Measurements from ENCODE around the gene EML4. TPM values are rescaled to one million over a fixed set of nuclear protein-coding genes. Genes with fewer than 3 reads are reported as not detected.

The EML4 gene
- total RNA-seq, 1 donor from 2014 or later: 109 TPM

DNA sequence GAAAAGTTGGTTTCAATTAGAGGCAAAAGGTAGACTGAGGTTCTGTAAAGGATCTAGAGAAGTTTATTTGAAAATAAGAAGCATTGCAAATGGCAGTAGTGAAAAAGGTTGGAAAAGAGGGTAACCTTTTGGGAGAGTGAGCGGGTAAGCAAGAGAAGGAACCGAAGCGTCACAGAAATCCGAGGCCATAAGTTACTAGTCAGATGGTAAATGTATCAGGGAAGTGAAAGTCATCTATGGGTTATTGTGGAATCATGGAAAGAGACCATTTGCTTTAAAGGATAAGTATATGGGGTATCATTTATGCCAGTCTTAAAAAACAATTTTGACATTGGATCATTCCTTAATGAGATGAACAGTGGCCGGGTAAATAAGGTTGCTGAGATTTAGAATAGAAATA lies 30.5 kb downstream of the EML4 start:
- TF ChIP-seq, protein P1, sequence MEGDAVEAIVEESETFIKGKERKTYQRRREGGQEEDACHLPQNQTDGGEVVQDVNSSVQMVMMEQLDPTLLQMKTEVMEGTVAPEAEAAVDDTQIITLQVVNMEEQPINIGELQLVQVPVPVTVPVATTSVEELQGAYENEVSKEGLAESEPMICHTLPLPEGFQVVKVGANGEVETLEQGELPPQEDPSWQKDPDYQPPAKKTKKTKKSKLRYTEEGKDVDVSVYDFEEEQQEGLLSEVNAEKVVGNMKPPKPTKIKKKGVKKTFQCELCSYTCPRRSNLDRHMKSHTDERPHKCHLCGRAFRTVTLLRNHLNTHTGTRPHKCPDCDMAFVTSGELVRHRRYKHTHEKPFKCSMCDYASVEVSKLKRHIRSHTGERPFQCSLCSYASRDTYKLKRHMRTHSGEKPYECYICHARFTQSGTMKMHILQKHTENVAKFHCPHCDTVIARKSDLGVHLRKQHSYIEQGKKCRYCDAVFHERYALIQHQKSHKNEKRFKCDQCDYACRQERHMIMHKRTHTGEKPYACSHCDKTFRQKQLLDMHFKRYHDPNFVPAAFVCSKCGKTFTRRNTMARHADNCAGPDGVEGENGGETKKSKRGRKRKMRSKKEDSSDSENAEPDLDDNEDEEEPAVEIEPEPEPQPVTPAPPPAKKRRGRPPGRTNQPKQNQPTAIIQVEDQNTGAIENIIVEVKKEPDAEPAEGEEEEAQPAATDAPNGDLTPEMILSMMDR (IDR thresholded peaks at IDR 0.05): no peak
- H3K36me3 ChIP-seq: no peaks in the 10 kb centered on the region
- H3K27ac ChIP-seq: no peak overlapping the region
- peaks cover 41% of the 10 kb centered on the region for H3K4me1 ChIP-seq
- intact Hi-C loops (cut with DNase I): no loop called here
- no peaks in the 10 kb centered on the region for H3K27me3 ChIP-seq (ENCODE audit: low read depth)
- H3K4me3 ChIP-seq: no peak overlapping the region
- DNase-seq: no peak
- no peaks in the 10 kb centered on the region for H3K9me3 ChIP-seq
- ATAC-seq: no peak

DNA sequence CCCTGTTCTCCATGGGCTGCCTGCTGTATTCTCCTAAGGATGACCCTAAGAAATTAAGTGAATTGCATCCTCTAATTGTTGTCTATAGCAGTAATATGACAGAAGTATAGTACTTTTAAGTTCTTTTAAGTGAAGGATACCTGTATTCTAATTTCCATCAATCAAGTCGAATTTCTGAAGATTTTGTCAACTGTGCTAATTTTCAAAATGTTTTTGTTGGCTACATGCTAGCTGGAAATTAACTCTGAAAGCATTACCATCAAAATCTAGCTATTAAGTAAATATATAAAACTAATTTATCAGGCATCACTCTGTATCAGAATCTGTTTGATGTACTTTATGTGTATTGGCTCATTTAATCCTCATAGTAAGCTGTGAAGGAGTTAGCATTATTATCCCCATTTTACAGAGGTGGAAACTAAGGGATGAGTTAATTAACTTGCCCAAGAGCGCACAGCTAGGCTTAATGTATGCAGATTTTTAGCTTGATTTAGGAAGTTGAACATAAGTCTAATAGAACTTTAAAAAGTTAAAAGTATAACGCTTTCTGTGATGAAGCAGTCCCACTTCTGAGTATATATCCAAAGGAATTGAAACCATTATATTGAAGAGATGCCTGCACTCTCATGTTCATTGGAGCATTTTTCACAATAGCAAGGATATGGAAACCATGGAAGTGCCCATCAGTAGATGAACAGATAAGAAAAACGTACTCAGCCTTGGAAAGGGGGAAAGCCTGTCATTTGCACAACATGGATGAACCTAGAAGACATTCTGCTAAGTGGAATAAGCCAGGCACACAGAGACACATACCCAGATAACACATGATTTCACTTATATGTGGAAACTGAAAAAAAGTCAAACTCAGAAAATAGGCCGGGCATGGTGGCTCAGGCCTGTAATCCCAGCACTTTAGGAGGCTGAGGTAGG lies 32.0 kb downstream of the EML4 start:
- intact Hi-C loops (cut with DNase I): no loop called here
- DNase-seq (no peak), ATAC-seq (no peak)
- H3K4me3 ChIP-seq: no peak overlapping the region
- H3K27ac ChIP-seq: peak overlapping the region; percentile 9
- H3K27me3 ChIP-seq (ENCODE audit: low read depth): no peaks in the 10 kb centered on the region
- TF ChIP-seq, protein P1 (IDR thresholded peaks at IDR 0.05): no peak
- H3K9me3 ChIP-seq: no peaks in the 10 kb centered on the region
- no peaks in the 10 kb centered on the region for H3K36me3 ChIP-seq
- H3K4me1 ChIP-seq: peaks cover 27% of the 10 kb centered on the region

DNA sequence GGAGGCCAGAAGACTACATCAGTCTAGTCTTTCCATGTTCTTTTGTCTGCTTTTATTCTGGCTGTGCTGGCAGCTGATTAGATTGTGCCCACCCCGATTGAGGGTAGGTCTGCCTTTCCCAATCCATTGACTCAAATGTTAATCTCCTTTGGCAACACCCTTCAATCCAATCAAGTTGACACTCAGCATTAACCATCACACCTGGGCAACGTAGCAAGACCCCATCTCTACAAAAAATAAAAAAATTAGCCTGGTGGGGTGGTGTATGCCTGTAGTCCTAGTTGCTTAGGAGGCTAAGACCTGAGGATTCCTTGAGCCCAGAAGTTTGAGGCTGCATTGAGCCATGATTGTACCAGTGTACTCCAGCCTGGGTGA lies 33.5 kb downstream of the EML4 start:
- no peak overlapping the region for H3K27ac ChIP-seq
- no peak overlapping the region for H3K4me3 ChIP-seq
- H3K4me1 ChIP-seq: peaks cover 16% of the 10 kb centered on the region
- H3K36me3 ChIP-seq: no peaks in the 10 kb centered on the region
- intact Hi-C loops (cut with DNase I): no loop called here
- no peaks in the 10 kb centered on the region for H3K9me3 ChIP-seq
- ATAC-seq (no peak), DNase-seq (no peak)
- H3K27me3 ChIP-seq (ENCODE audit: low read depth): no peaks in the 10 kb centered on the region
- TF ChIP-seq, protein P1 (IDR thresholded peaks at IDR 0.05): no peak

DNA sequence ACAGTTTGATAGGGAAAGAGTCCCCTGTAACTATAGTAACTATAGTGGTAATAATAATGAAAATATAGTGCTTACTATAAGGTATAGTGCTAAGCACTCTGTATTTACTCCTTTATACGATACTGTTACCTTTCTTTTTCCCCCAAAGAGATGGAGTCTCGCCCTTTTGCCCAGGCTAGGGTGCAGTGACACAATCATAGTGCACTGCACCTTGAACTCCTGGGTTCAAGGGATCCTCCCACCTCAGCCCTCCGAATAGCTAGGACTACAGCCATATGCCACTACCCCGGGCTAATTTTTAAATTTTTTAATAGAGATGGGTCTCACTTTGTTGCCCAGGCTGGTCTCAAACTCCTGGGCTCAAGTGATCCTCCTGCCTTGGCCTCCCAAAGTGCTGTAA lies 34.6 kb downstream of the EML4 start:
- intact Hi-C loops (cut with DNase I): no loop called here

DNA sequence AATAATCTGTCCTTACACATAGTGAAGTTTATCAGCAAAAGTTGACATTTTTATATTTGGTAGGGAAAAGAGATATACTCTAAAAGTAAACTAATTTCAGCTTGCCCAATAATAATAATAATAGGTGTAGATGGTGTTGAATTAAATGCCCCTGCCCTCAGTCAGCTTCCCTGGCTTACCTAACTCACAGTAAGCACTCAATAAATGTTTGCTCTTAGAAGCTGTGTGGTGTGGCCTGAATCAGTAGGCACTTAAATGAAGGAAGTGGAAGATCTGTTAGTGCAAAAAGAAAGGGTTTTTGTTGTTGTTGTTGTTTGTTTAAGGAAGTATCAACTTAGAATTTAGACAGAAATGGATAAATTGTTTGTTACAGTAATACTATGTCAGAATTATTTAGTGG lies 36.2 kb downstream of the EML4 start:
- no peak for ATAC-seq
- TF ChIP-seq, protein P1 (IDR thresholded peaks at IDR 0.05): no peak

More for the DNA sequence above, 34.6 kb downstream of the EML4 start:
- Histone ChIP-seq H3K36me3 (no peaks in the 10 kb centered on the region), H3K27me3 (ENCODE audit: low read depth) (no peaks in the 10 kb centered on the region), H3K27ac (no peak overlapping the region), H3K4me1 (peaks cover 16% of the 10 kb centered on the region), H3K9me3 (no peaks in the 10 kb centered on the region), H3K4me3 (no peak overlapping the region)
- TF ChIP-seq, protein P1 (IDR thresholded peaks at IDR 0.05): no peak
- ATAC-seq: no peak
- no peak for DNase-seq

More for the DNA sequence above, 36.2 kb downstream of the EML4 start:
- Histone ChIP-seq H3K27ac (no peak overlapping the region), H3K36me3 (no peaks in the 10 kb centered on the region), H3K27me3 (ENCODE audit: low read depth) (no peaks in the 10 kb centered on the region), H3K4me3 (no peak overlapping the region), H3K9me3 (no peaks in the 10 kb centered on the region), H3K4me1 (peaks cover 13% of the 10 kb centered on the region)
- no peak for DNase-seq
- intact Hi-C loops (cut with DNase I): no loop called here
